LNCaP clone FGC (cell line): ENCODE results near the gene NLRP5.
"Not testable (repeated sequence)": the region's sequence is repeated elsewhere in the genome, so short reads cannot be mapped to it uniquely, and the experiment has no call there.

Source experiments
- DNase-seq: peaks from one replicate; pipeline ENCODE4 v3.0.0-alpha.2; 2011; ENCODE audit warnings: low read depth
- H3K4me3 ChIP-seq: 2 replicates; pipeline ENCODE4 v1.5.1; 2011; ENCODE audit warnings: mild to moderate bottlenecking, low read depth, low read length, control low read depth
- TF ChIP-seq, protein P1 (sequence below): IDR thresholded peaks from 2 replicates; pipeline ENCODE4 v1.5.1; 2012; ENCODE audit warnings: mild to moderate bottlenecking; ENCODE audit not compliant: control insufficient read depth, insufficient read depth; ENCODE audit errors: extremely low read depth

Gene NLRP5

GRCh38 chr19:56014765-56015164 is 28.2 kb downstream of the NLRP5 start:
- no peak for DNase-seq
- TF ChIP-seq, protein P1, sequence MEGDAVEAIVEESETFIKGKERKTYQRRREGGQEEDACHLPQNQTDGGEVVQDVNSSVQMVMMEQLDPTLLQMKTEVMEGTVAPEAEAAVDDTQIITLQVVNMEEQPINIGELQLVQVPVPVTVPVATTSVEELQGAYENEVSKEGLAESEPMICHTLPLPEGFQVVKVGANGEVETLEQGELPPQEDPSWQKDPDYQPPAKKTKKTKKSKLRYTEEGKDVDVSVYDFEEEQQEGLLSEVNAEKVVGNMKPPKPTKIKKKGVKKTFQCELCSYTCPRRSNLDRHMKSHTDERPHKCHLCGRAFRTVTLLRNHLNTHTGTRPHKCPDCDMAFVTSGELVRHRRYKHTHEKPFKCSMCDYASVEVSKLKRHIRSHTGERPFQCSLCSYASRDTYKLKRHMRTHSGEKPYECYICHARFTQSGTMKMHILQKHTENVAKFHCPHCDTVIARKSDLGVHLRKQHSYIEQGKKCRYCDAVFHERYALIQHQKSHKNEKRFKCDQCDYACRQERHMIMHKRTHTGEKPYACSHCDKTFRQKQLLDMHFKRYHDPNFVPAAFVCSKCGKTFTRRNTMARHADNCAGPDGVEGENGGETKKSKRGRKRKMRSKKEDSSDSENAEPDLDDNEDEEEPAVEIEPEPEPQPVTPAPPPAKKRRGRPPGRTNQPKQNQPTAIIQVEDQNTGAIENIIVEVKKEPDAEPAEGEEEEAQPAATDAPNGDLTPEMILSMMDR = no peak
- H3K4me3 ChIP-seq = no peak overlapping the region

DNA sequence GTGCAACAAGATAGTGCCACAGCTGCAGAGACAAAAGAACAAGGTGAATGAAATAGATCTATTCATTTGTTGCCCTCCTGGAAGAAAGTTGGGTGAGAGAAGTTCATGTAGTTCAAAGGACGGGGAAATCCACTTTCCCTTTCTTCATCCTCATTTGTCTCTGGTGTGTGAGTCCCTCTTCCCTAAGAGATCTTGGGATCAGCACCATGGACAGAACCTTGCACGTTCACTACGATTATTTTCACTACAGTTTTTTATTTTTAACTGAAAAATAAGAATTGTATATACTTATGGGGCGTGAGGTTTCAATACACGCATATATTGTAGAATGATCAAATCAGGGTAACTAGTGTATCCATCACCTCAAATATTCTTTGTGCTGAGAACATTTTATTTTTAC is 29.2 kb downstream of the NLRP5 start:
- no peak overlapping the region for H3K4me3 ChIP-seq
- DNase-seq = peak; percentile 7
- TF ChIP-seq, protein P1 = no peak

DNA sequence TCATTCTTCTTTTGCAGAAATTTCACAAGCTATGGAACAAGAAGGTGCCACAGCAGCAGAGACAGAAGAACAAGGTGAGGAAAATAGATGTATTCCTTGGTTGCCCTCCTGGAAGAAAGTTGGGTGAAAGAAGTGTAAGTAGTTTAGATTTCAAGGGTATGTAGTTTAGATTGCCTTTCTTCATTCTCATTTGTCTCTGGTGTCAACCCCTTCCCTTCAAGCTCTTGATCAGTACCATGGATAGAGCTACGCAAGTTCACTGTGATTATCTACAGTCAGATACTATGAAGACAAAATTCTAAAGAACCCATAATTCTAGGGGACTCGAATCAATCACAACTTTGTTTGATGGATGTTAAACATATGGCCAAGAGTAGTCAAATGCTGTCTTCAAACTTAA is 32.8 kb downstream of the NLRP5 start:
- H3K4me3 ChIP-seq = not testable (repeated sequence)

GRCh38 chr19:56020355-56020975 is 33.9 kb downstream of the NLRP5 start:
- DNase-seq, H3K4me3 ChIP-seq: not testable (repeated sequence)

More for the DNA sequence above, 32.8 kb downstream of the NLRP5 start:
- DNase-seq = not testable (repeated sequence)

- TF ChIP-seq, protein P1 = no peak
- H3K4me3 ChIP-seq = no peak overlapping the region
- DNase-seq = no peak
Measured at GRCh38 chr19:56026769-56027168, 40.2 kb downstream of the NLRP5 start.

GRCh38 chr19:56053596-56053995 is 67.0 kb downstream of the NLRP5 start:
- H3K4me3 ChIP-seq = no peak overlapping the region
- TF ChIP-seq, protein P1 = no peak
- no peak for DNase-seq

- TF ChIP-seq, protein P1 = peak; percentile 89
- no peak for DNase-seq
- peak overlapping the region; percentile 17; the same call in 1 of the 2 replicates for H3K4me3 ChIP-seq
Measured at GRCh38 chr19:56066152-56067023, 79.8 kb downstream of the NLRP5 start.

GRCh38 chr19:56069642-56070041 is 83.1 kb downstream of the NLRP5 start:
- TF ChIP-seq, protein P1 = no peak
- no peak for DNase-seq
- H3K4me3 ChIP-seq = no peak overlapping the region
